ENCODE measurements around the gene SRM. TPM values are rescaled to one million over a fixed set of nuclear protein-coding genes. Genes with fewer than 3 reads are reported as not detected.
A peak's percentile ranks its signal among the peaks of the same experiment; 100 is the strongest.

The SRM gene
- total RNA-seq, 4 donors from 2014 or later = 15.5 to 86.3 (median 42.8) TPM

- Histone ChIP-seq H3K9me3 (no peaks in the 10 kb centered on the region), H3K27ac (no peak overlapping the region), H3K27me3 (no peaks in the 10 kb centered on the region), H3K4me1 (peaks cover 5 to 9% of the 10 kb centered on the region in 2 donors), H3K4me3 (no peak overlapping the region), H3K36me3 (no peaks in the 10 kb centered on the region)
- intact Hi-C loops (cut with DNase I; ENCODE audit: low total_unique reads) = no loop called here
- TF ChIP-seq CTCF (IDR thresholded peaks at IDR 0.05) (no peak), POLR2A (IDR thresholded peaks at IDR 0.05) (no peak)
- peak in 1 of 2 donors; percentile 10 for DNase-seq
These were observed 3.2 kb upstream of the SRM start for GRCh38 chr1:11062965-11063401.

DNA sequence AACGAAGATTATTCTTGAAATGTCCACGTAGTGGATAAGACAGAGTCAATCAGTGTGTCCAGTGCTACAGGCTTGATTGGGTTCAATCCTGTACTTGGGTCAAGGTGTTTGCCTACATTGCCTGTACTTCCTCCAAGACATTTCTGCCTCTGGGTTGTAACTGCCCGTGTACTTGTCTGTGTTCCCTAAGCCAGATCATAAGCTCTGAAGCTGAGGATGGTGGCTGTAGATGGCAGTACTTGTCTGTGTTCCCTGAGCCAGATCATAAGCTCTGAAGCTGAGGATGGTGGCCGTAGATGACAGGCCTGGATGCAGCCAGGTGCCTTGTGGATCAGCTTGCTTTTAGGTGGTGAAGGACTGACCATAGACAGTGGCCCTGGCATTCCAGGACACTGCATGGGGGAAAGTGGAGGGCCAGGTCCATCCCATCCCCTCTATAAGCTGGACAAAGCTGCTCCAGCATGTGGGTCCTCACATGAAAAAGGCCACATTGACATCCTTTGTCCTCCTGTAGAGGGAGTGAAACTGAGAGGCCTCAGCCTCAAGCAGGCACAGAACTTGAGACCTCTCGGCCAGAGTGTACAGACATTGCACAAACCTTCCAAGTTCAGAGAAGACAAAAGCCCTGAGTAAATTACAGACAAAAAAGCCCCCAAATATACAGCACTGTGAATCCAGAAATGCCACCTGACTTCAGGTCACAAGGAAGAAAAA is 2.0 kb upstream of the SRM start:
- Histone ChIP-seq H3K4me3 (no peak overlapping the region), H3K9me3 (no peaks in the 10 kb centered on the region), H3K27me3 (no peaks in the 10 kb centered on the region), H3K36me3 (no peaks in the 10 kb centered on the region), H3K27ac (no peak overlapping the region), H3K4me1 (peaks cover 5 to 9% of the 10 kb centered on the region in 2 donors)
- TF ChIP-seq CTCF (IDR thresholded peaks at IDR 0.05) (no peak), POLR2A (IDR thresholded peaks at IDR 0.05) (no peak)
- no peak for DNase-seq
- intact Hi-C loops (cut with DNase I; ENCODE audit: low total_unique reads) = no loop called here

GRCh38 chr1:11059155-11059967 is 457 bp downstream of the SRM start:
- intact Hi-C loops (cut with DNase I; ENCODE audit: low total_unique reads) = no loop called here
- Histone ChIP-seq H3K27me3 (no peaks in the 10 kb centered on the region), H3K4me3 (peak overlapping the region; percentile 39 to 61), H3K4me1 (peaks cover 5 to 9% of the 10 kb centered on the region in 2 donors), H3K9me3 (no peaks in the 10 kb centered on the region), H3K27ac (peak overlapping the region; percentile 13 to 47), H3K36me3 (no peaks in the 10 kb centered on the region)
- DNase-seq = peak in 1 of 2 donors; percentile 25
- TF ChIP-seq CTCF (IDR thresholded peaks at IDR 0.05) (no peak), POLR2A (IDR thresholded peaks at IDR 0.05) (no peak)

GRCh38 chr1:11058595-11059154 is 1.1 kb downstream of the SRM start:
- Histone ChIP-seq H3K27ac (peak overlapping the region in 1 of 2 donors; percentile 47), H3K4me1 (peaks cover 5 to 9% of the 10 kb centered on the region in 2 donors)
- DNase-seq = no peak

More at GRCh38 chr1:11058595-11059154, 1.1 kb downstream of the SRM start:
- Histone ChIP-seq H3K4me3 (peak overlapping the region; percentile 39 to 61), H3K9me3 (no peaks in the 10 kb centered on the region), H3K36me3 (no peaks in the 10 kb centered on the region), H3K27me3 (no peaks in the 10 kb centered on the region)
- TF ChIP-seq CTCF (IDR thresholded peaks at IDR 0.05) = no peak
- TF ChIP-seq POLR2A (IDR thresholded peaks at IDR 0.05) = no peak
- intact Hi-C loops (cut with DNase I; ENCODE audit: low total_unique reads) = no loop called here
